HG03060 (cell line): ENCODE data around the gene AKAP13.

Experiments used
- ATAC-seq: cut with Tn5 transposase; IDR thresholded peaks from one replicate; pipeline ENCODE4 v1.9.1; 2021; ENCODE audit warnings: low read depth, moderate number of reproducible peaks; ENCODE audit not compliant: unreplicated experiment

AKAP13 gene

DNA sequence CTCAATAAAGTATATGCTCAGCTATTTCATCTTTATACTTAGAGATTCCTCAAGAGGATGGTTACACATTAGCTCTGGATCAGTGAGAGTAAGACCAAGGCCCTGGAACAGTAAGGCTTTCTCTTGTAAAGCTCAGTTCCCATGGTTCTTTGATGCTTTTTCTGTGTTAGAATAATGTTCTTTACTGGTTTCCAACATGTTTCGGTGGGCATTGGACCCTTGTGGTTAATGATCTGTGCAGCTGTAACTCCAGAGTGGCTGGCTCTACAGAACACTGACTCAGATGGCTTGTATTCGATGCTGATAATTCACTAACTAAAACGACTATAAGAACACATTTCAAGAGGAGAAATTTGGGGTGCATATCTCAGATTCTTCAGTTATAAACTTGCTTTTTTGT, 114.7 kb downstream of the AKAP13 start:
- no peak for ATAC-seq

DNA sequence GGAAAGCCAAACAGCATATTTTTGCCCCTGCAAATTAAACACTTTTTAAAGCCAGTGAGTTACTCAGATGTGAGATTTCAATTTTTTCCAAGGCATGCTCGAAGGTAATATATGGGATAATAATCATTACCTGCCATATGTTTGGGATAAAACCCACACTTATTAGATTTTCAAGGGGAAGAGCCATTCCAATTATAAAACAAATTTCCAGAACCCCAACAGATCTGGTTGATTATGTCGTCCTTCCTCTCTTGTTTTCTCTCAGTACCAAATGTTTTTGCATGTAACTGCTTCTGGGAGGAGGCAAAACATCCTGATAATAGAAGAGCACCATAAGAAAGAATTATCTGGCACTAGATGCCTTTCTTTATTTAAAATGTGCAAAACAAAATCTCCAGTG, 115.1 kb downstream of the AKAP13 start:
- no peak for ATAC-seq

DNA sequence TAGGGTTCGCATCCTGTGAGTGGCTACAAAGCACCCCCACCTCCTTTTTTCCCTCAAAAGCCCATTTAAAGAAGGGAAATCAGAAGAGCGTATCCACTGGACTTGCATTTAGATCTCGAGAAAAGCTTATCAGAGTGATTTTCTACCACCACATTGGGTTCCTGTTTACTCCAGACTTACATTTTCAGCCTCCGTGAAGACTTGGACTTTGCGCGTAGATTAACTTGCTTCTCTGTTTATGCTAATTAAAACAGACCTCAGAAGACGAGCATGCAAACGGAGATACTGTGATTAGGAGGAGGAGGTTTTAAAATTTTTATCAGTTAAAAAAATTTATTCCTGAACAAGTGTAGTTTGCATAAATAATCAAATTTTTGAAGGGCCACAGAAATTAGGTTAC, 115.7 kb downstream of the AKAP13 start:
- no peak for ATAC-seq

DNA sequence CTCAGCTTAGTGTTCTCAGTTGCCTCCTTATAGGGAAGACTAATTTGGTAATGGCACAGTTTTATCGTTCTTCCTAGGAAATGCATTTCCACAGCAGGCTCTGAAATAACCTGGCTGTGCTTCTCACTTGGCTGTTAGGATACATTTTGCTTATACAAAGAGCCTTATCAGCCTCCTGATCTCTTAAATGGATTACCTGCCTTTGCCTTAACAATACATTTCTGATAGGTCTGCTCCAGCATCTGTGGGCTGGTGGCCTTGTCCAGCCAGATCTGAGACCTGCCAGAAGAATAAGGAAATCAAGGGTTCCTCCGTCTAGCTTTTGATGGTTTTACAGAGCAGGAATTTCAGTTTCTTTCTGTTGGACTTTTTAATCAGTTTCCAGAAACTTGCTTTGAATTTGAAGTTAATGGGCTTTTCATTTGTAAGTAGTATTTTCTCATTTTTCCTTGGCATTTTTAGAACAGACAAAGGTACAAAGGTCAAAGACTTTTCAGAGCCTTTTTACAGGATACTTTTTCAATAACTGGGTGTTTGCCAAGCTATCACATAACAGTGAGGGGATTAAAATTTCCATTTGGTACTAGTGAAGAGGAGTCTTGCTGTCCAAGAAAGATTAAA, 116.3 kb downstream of the AKAP13 start:
- no peak for ATAC-seq

DNA sequence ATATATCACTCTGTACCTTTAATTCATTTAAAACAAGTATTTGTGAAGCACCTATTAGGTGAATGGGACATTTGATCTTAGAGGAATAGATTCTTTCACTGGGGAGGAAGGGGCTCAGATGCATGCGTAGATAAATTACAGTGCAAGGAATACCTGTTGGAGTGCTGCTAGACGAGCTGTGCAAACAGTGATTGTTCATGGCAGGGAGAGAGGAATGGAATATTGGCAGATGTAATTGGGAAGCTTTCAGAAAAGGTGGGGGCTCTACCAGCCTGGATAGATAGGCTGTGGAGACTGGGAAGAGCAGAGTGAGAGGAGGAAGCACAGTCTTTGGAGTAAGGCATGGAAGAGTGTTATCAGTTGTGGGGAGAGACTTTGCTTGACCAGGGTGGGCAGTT, 116.8 kb downstream of the AKAP13 start:
- ATAC-seq = no peak

DNA sequence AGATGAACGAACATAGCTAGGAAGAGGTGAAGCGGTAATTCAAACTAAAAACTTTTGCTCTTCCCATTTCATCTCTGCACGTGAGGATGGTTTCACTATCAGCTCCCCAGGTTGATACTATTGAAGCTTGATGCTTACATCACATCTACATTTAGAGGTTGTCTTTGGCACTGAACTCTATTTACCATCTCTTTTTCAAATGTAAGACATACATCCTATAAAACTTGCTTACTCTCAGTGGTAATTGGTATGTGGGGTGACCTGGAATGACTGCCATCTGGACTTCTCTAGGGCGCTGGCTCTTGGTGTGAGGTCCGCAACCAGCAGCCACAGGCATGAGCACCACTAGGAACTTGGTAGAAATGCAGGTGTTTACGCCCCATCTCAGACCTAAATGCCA, 118.1 kb downstream of the AKAP13 start:
- no peak for ATAC-seq

DNA sequence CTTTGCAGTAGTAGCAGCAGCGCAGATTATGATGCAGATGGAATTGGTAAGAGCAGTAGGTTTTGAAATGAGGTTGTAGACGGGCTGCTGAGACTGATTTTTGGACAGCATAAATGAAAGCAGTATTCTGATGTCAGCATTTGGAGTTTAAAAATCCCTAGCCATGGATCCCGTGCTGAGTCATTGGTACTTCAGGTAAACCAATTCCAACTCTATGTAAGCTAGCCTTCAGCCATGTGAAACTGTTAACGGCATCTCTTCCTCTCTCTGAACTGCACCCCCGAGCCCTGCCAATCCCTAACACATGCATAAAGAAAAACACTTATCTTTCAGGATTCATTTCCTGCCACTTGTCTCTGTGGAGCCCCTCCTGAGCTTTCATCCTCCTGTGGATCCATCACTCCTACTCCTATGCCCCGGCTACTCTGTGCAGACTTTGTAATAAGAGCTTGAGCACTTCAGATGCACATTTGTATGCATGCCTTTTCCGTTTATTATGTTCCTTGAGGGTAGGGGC, 119.0 kb downstream of the AKAP13 start:
- no peak for ATAC-seq

- ATAC-seq = no peak
These were observed 119.8 kb downstream of the AKAP13 start for GRCh38 chr15:85500060-85500708.

DNA sequence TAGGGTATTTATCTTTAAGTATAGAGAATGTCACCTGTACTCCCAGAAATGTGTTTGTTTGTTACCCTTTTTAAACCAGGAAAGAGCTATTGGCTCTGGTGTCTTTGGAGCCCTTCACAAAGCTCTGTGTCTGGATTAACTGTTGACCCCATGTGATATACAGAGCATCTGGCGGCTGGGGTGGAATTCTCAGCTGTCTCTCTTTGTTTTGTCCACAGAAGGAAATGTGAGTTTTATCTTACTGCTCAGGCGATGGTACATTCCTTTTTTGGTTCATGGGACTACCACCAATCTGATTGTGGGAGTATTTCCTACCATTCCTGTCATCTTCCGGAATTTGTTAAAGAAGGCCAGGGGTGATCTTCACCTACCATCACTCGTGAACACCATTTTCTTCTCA, 120.3 kb downstream of the AKAP13 start:
- no peak for ATAC-seq

GRCh38 chr15:85501574-85501973, 121.2 kb downstream of the AKAP13 start:
- ATAC-seq = no peak

DNA sequence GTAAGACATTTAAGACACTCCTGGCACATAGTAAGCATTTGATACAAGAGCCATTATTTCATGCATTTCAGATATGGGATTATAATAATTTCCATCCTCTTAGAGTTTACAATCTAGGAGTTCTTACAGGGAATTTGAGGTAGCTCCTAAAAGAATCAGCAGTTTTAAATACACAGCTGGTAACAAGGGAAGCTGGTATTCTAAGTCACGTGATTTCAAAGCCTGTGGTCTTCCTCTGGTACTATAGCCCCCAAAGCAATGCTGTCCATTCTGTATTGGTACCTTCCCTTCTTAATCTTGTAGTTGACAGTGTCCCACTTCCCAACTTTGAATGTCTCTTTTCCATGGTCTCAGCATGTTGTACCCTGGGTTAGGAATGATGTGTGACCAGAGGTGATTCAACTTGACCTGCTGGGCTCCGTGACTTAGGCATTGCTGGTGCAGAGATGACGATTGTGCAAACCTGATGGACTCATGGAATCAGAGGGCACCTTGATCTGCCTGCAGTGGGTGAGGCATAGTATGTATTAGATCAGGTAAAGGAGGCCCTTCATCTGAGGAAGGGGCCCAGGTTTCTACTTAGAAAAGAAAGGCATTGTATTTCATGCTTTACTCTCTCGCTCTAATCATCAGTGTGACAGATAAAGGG, 122.9 kb downstream of the AKAP13 start:
- ATAC-seq = no peak

DNA sequence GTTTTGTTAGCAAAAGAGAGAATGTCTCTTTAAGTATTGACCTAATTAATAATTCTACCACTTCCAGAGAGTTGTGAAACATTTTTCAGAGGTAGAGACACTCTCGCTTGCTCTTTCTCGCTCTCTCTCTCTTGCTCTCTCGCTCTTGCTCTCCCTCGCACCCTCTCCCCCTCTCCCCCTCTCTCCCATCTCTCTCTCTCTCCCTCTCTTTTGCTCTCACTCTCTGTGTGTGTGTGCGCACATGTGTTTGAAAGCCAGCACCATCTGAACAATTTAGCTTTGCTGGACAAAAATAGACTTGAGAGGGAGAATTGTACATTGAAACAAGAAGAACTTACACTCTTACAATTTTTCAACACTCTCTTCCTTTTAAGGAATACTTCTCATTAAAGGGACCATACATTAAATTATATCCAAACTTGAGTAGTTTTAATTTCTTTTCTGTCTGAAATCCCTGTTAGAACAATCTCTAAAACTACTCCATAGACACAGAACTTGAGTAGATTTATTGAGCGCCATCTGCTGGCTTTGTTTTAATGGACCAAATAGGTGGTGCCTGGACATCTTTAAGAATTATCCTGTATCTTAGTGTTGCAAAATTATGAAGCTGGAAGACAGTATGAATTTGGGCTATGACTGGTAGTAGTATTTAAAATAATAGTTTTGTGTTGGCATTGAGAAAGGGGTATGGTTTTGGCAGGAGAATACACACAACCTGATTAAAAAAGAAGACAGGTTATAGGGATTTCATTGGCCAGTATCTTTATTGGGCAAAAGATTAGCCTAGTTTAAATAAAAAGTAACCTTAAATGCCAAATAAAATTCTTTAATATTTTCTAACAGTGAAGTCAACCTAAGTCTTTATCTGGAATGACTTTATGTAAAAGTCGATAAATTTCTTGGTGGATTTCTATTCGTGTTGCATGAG, 124.6 kb downstream of the AKAP13 start:
- no peak for ATAC-seq

GRCh38 chr15:85507114-85507513, 126.7 kb downstream of the AKAP13 start:
- no peak for ATAC-seq

DNA sequence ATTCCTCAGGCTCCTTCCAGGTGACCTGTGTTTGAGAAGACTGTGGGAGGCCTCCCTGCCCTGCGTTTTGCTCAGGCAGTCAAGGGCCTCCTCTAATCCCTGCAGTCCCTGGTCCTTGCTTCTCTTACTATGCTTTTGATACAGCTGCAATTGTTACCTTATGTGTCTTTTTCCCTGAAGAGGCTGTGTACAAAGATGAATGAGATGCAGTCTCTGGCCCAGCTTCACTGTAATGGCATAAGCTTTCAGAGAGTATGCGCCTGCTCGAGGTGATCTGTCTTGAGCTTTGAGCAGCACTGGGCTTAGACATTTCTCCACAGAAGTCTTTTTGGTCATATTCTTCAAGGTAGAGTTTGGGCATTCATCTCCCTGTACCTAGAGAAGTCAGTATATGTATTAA, 129.6 kb downstream of the AKAP13 start:
- no peak for ATAC-seq

DNA sequence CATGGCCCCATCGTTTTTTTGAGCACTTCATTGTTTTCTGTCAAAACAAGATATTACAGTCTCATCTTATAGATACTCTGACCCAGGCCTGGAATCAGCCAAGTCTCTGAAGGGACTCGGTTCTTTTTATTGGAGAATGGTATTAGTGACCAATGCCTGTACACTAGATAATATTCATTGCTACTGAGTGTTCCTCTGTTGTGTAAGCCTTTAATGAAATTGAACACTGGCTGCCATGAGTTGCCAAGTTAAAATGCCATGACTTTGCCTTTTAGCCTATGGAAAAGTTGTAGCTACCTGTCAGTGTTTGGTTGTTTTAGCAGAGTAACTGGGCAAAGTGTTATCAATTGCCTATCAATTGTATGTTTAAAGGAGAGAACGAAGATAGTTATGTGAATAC, 134.0 kb downstream of the AKAP13 start:
- ATAC-seq = no peak

DNA sequence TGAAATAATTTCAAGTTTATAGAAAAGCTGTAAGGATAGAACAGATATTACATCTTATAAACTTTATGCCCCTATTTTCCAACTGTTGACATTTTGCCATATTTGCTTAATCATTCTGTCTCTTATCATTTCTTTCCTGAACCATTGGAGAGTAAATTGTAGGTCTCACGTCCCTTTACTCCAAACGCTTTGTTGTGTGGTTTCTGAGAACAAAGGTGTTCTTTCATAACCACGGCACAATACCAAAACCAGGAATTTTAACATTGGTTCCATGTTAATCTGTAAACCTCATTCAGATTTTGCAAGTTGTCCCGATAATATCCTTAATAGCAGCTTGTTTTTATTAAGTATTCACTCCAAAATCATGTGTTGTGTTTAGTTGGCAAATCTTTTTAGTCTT, 134.8 kb downstream of the AKAP13 start:
- no peak for ATAC-seq

DNA sequence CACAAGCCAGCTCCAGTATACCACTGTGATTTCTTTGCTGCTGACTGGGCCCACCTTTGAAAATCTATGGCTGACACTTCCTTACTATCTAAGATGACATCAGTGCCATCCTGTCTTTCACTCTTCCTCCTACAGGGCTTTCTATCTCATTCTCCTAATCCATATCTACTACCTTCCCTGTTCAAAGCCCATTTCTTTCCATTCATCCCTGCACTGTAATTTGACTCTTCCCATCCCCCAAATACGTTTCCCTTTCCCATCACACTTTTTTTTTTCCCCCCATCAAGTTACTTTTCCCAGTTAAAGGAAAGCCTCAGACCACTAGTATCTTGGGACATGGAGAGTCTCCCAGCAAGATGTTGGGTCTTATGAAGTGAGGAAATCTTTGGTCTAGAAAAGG, 136.7 kb downstream of the AKAP13 start:
- no peak for ATAC-seq

GRCh38 chr15:85518979-85519761, 138.8 kb downstream of the AKAP13 start:
- ATAC-seq = no peak

DNA sequence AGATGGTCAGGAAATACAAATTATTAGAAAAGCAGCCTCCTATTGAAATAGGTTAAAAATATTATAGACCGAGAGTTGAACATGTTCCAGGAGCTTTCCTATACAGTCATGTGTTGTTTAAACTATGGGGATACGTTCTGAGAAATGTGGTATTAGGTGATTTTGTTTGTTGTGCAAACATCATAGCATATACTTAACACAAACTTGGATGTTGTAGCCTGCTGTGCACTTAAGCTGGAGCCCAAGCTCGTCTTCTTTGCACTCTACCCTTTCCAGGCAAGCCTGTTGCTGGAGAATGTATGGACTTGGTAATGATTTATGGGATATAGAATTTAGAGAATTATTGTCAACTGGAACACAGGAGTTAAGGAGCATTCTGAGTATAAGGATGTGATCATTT, 140.2 kb downstream of the AKAP13 start:
- no peak for ATAC-seq

GRCh38 chr15:85523530-85523929, 143.1 kb downstream of the AKAP13 start:
- ATAC-seq = no peak
